IPS-15b (cell line): ENCODE data around the gene SYNDIG1.

Experiments
- H3K27me3 ChIP-seq: one replicate; pipeline ENCODE4 v1.6.1; 2013; ENCODE audit warnings: low read length; ENCODE audit not compliant: control insufficient read depth, insufficient read depth
- H3K36me3 ChIP-seq: one replicate; pipeline ENCODE4 v1.6.1; 2013; ENCODE audit warnings: low read length; ENCODE audit not compliant: control insufficient read depth, insufficient read depth
- H3K4me1 ChIP-seq: one replicate; pipeline ENCODE4 v1.6.1; 2013; ENCODE audit warnings: mild to moderate bottlenecking, low read length; ENCODE audit not compliant: control insufficient read depth, insufficient read depth
- H3K4me3 ChIP-seq: one replicate; pipeline ENCODE4 v1.5.1; 2013; ENCODE audit warnings: low read depth, low read length
- H3K9ac ChIP-seq: one replicate; pipeline ENCODE4 v1.6.1; 2013; ENCODE audit warnings: low read depth, mild to moderate bottlenecking, low read length
- H3K9me3 ChIP-seq: one replicate; pipeline ENCODE4 v1.6.1; 2013; ENCODE audit warnings: mild to moderate bottlenecking, low read length; ENCODE audit not compliant: control insufficient read depth, insufficient read depth

SYNDIG1 gene

GRCh38 chr20:24537210-24537609 lies 67.8 kb downstream of the SYNDIG1 start:
- H3K36me3 ChIP-seq: no peaks in the 10 kb centered on the region
- H3K4me3 ChIP-seq: no peak overlapping the region

DNA sequence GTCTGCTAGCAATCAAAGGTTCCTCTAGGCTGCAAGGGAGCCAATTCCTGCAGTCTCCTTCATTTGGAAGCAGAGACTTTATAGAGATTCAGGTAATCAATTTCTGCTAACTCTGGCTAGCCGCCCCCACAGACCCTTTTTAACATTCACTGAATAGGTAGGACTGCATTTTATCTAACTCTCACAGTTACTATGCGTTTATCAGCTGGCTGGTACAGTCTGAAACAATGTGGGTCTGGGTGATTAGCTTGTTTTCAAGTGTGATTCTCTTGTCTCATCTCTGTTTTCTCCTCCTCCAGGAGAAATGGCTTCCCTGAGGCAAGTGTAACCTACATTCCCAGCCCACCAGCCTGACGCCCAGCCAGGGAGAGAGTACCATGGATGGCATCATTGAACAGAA lies 73.3 kb downstream of the SYNDIG1 start:
- no peaks in the 10 kb centered on the region for H3K9me3 ChIP-seq
- H3K36me3 ChIP-seq: peaks cover 6% of the 10 kb centered on the region
- no peaks in the 10 kb centered on the region for H3K4me1 ChIP-seq
- no peak overlapping the region for H3K9ac ChIP-seq
- no peaks in the 10 kb centered on the region for H3K27me3 ChIP-seq
- H3K4me3 ChIP-seq: no peak overlapping the region

More at GRCh38 chr20:24537210-24537609, 67.8 kb downstream of the SYNDIG1 start:
- no peak overlapping the region for H3K9ac ChIP-seq
- H3K4me1 ChIP-seq: no peaks in the 10 kb centered on the region
- H3K27me3 ChIP-seq: no peaks in the 10 kb centered on the region
- H3K9me3 ChIP-seq: no peaks in the 10 kb centered on the region

GRCh38 chr20:24543168-24543567 lies 73.7 kb downstream of the SYNDIG1 start:
- no peak overlapping the region for H3K4me3 ChIP-seq
- no peaks in the 10 kb centered on the region for H3K9me3 ChIP-seq
- H3K4me1 ChIP-seq: no peaks in the 10 kb centered on the region
- H3K36me3 ChIP-seq: peaks cover 6% of the 10 kb centered on the region
- H3K9ac ChIP-seq: no peak overlapping the region
- no peaks in the 10 kb centered on the region for H3K27me3 ChIP-seq

GRCh38 chr20:24543741-24544140 lies 74.3 kb downstream of the SYNDIG1 start:
- Histone ChIP-seq H3K4me1 (no peaks in the 10 kb centered on the region), H3K27me3 (no peaks in the 10 kb centered on the region), H3K4me3 (no peak overlapping the region), H3K36me3 (peaks cover 6% of the 10 kb centered on the region), H3K9me3 (no peaks in the 10 kb centered on the region), H3K9ac (no peak overlapping the region)

GRCh38 chr20:24544371-24544770 lies 74.9 kb downstream of the SYNDIG1 start:
- Histone ChIP-seq H3K4me1 (no peaks in the 10 kb centered on the region), H3K27me3 (no peaks in the 10 kb centered on the region)

GRCh38 chr20:24545168-24545567 lies 75.7 kb downstream of the SYNDIG1 start:
- Histone ChIP-seq H3K9ac (no peak overlapping the region), H3K9me3 (no peaks in the 10 kb centered on the region), H3K36me3 (peaks cover 6% of the 10 kb centered on the region), H3K4me1 (no peaks in the 10 kb centered on the region), H3K4me3 (no peak overlapping the region), H3K27me3 (no peaks in the 10 kb centered on the region)

More at GRCh38 chr20:24544371-24544770, 74.9 kb downstream of the SYNDIG1 start:
- H3K9me3 ChIP-seq: no peaks in the 10 kb centered on the region
- no peak overlapping the region for H3K9ac ChIP-seq
- peaks cover 6% of the 10 kb centered on the region for H3K36me3 ChIP-seq
- no peak overlapping the region for H3K4me3 ChIP-seq

GRCh38 chr20:24546232-24546892 lies 76.9 kb downstream of the SYNDIG1 start:
- H3K9ac ChIP-seq: no peak overlapping the region
- H3K27me3 ChIP-seq: no peaks in the 10 kb centered on the region
- H3K36me3 ChIP-seq: peaks cover 6% of the 10 kb centered on the region
- H3K4me1 ChIP-seq: no peaks in the 10 kb centered on the region
- H3K4me3 ChIP-seq: no peak overlapping the region
- no peaks in the 10 kb centered on the region for H3K9me3 ChIP-seq

DNA sequence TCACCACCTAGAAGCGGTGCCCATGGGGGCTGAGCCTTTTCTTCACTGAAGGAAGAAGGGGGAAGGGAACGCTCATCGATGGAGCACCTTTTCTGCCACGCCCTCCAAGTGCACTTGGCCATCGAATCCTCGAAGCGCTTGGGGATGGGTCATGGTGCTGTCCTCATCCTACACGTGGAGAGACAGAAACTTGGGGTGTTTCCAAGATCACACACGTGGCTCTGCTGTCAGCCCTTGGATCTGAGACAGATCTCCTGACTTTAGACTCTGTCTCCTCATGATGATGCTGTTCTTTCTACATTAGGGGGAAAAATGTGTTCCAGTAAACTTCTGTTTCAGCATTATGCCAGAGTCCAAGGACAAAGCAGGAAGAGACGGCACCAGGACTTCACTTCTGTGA lies 78.5 kb downstream of the SYNDIG1 start:
- Histone ChIP-seq H3K9me3 (no peaks in the 10 kb centered on the region), H3K4me1 (no peaks in the 10 kb centered on the region), H3K27me3 (no peaks in the 10 kb centered on the region), H3K9ac (no peak overlapping the region), H3K36me3 (peaks cover 6% of the 10 kb centered on the region), H3K4me3 (no peak overlapping the region)

- no peaks in the 10 kb centered on the region for H3K27me3 ChIP-seq
- H3K4me3 ChIP-seq: no peak overlapping the region
- no peaks in the 10 kb centered on the region for H3K36me3 ChIP-seq
- H3K9me3 ChIP-seq: no peaks in the 10 kb centered on the region
- no peaks in the 10 kb centered on the region for H3K4me1 ChIP-seq
- no peak overlapping the region for H3K9ac ChIP-seq
These were observed 89.8 kb downstream of the SYNDIG1 start for GRCh38 chr20:24559114-24559732.

- Histone ChIP-seq H3K4me1 (no peaks in the 10 kb centered on the region), H3K9ac (no peak overlapping the region), H3K27me3 (no peaks in the 10 kb centered on the region), H3K36me3 (no peaks in the 10 kb centered on the region), H3K9me3 (no peaks in the 10 kb centered on the region), H3K4me3 (no peak overlapping the region)
These were observed 91.4 kb downstream of the SYNDIG1 start for GRCh38 chr20:24560571-24561491.

DNA sequence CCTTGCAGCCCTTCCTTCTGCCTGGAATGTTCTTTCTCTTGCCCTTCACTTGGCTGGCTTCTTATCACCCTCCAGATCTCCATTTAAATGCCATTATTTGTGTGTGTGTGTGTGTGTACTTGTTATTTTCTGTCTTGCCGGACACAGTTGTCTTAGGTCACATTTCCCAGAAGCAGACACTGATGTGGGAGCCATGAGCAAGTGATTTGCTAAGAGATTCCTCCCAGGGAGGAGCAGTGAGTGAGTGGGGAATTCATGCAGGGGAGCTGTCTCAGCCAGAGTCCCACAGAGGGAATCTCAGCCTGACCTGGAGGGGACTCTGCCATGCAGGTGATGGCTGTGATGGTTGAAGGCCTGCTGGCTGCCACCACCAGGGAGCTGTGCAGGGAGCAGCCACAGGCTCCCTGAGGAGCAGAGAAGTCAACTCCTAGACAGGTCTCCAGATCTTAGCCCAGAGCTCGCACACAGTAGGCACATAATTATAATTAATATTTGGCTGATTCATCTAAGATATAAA lies 96.5 kb downstream of the SYNDIG1 start:
- H3K4me1 ChIP-seq: no peaks in the 10 kb centered on the region
- H3K9ac ChIP-seq: no peak overlapping the region
- no peaks in the 10 kb centered on the region for H3K36me3 ChIP-seq
- H3K27me3 ChIP-seq: no peaks in the 10 kb centered on the region
- no peaks in the 10 kb centered on the region for H3K9me3 ChIP-seq
- no peak overlapping the region for H3K4me3 ChIP-seq
